HG02840 (cell line): ENCODE results near the gene LINGO4.

Experiments
- ATAC-seq: cut with Tn5 transposase; IDR thresholded peaks from one replicate; pipeline ENCODE4 v1.9.1; 2021; ENCODE audit warnings: mild to moderate bottlenecking, moderate library complexity, moderate number of reproducible peaks; ENCODE audit not compliant: unreplicated experiment, low FRiP score

The LINGO4 gene

GRCh38 chr1:151835596-151835995, 30.4 kb upstream of the LINGO4 start:
- no peak for ATAC-seq

- ATAC-seq, result no peak
Observed at GRCh38 chr1:151834239-151834638, 29.0 kb upstream of the LINGO4 start.

GRCh38 chr1:151833172-151833900, 28.1 kb upstream of the LINGO4 start:
- no peak for ATAC-seq

GRCh38 chr1:151832318-151832980, 27.2 kb upstream of the LINGO4 start:
- no peak for ATAC-seq

- no peak for ATAC-seq
Observed at GRCh38 chr1:151831605-151832004, 26.4 kb upstream of the LINGO4 start, which contains the start of gene RORC. RORC (minus strand) TSS chr1:151831802; CDS start chr1:151831764, 38 bp downstream.

GRCh38 chr1:151831256-151831591, 26.0 kb upstream of the LINGO4 start:
- no peak for ATAC-seq

GRCh38 chr1:151830055-151830454, 24.8 kb upstream of the LINGO4 start:
- no peak for ATAC-seq

GRCh38 chr1:151829352-151830046, 24.3 kb upstream of the LINGO4 start:
- no peak for ATAC-seq

- ATAC-seq, result no peak
Observed at GRCh38 chr1:151828921-151829320, 23.7 kb upstream of the LINGO4 start.

GRCh38 chr1:151827853-151828252, 22.6 kb upstream of the LINGO4 start:
- no peak for ATAC-seq

GRCh38 chr1:151825751-151826660, 20.8 kb upstream of the LINGO4 start:
- no peak for ATAC-seq

- no peak for ATAC-seq
Observed at GRCh38 chr1:151825204-151825603, 20.0 kb upstream of the LINGO4 start.

GRCh38 chr1:151823175-151823574, 18.0 kb upstream of the LINGO4 start:
- no peak for ATAC-seq

- ATAC-seq, result no peak
Observed at GRCh38 chr1:151822404-151822803, 17.2 kb upstream of the LINGO4 start.

- ATAC-seq, result no peak
Observed at GRCh38 chr1:151820940-151821339, 15.7 kb upstream of the LINGO4 start.

GRCh38 chr1:151819976-151820623, 14.9 kb upstream of the LINGO4 start:
- ATAC-seq, result no peak

GRCh38 chr1:151819227-151819835, 14.1 kb upstream of the LINGO4 start:
- no peak for ATAC-seq

- no peak for ATAC-seq
Observed at GRCh38 chr1:151817353-151817730, 12.1 kb upstream of the LINGO4 start.

- no peak for ATAC-seq
Observed at GRCh38 chr1:151816548-151817352, 11.5 kb upstream of the LINGO4 start.
